ENCODE data around the gene MAML3.

MAML3 gene

GRCh38 chr4:140141210-140141835, 12.7 kb downstream of the MAML3 start:
- TF ChIP-seq TAF1 (IDR thresholded peaks at IDR 0.05; ENCODE audit: borderline replicate concordance, insufficient read depth, low read length) (no peak), FOXP2 (optimal IDR thresholded peaks at IDR 0.05; ENCODE audit: borderline replicate concordance, extremely low read depth, extremely low read length, insufficient read depth) (no peak), SIN3A (IDR thresholded peaks at IDR 0.05; ENCODE audit: borderline replicate concordance, insufficient read depth, low read length) (no peak), POLR2AphosphoS5 (IDR thresholded peaks at IDR 0.05; ENCODE audit: low read depth, low read length) (no peak)
- TF ChIP-seq, protein P1, sequence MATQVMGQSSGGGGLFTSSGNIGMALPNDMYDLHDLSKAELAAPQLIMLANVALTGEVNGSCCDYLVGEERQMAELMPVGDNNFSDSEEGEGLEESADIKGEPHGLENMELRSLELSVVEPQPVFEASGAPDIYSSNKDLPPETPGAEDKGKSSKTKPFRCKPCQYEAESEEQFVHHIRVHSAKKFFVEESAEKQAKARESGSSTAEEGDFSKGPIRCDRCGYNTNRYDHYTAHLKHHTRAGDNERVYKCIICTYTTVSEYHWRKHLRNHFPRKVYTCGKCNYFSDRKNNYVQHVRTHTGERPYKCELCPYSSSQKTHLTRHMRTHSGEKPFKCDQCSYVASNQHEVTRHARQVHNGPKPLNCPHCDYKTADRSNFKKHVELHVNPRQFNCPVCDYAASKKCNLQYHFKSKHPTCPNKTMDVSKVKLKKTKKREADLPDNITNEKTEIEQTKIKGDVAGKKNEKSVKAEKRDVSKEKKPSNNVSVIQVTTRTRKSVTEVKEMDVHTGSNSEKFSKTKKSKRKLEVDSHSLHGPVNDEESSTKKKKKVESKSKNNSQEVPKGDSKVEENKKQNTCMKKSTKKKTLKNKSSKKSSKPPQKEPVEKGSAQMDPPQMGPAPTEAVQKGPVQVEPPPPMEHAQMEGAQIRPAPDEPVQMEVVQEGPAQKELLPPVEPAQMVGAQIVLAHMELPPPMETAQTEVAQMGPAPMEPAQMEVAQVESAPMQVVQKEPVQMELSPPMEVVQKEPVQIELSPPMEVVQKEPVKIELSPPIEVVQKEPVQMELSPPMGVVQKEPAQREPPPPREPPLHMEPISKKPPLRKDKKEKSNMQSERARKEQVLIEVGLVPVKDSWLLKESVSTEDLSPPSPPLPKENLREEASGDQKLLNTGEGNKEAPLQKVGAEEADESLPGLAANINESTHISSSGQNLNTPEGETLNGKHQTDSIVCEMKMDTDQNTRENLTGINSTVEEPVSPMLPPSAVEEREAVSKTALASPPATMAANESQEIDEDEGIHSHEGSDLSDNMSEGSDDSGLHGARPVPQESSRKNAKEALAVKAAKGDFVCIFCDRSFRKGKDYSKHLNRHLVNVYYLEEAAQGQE (IDR thresholded peaks at IDR 0.05; ENCODE audit: insufficient read depth in 1 of 2, low read depth in 2 of 2, low read length in 2 of 2), result no peak

GRCh38 chr4:140140566-140140965, 13.4 kb downstream of the MAML3 start:
- TF ChIP-seq, protein P1 (IDR thresholded peaks at IDR 0.05; ENCODE audit: insufficient read depth in 1 of 2, low read depth in 2 of 2, low read length in 2 of 2), result no peak
- no peak for TF ChIP-seq POLR2AphosphoS5 (IDR thresholded peaks at IDR 0.05; ENCODE audit: low read depth, low read length)
- no peak for TF ChIP-seq SIN3A (IDR thresholded peaks at IDR 0.05; ENCODE audit: borderline replicate concordance, insufficient read depth, low read length)
- no peak for TF ChIP-seq TAF1 (IDR thresholded peaks at IDR 0.05; ENCODE audit: borderline replicate concordance, insufficient read depth, low read length)
- TF ChIP-seq FOXP2 (optimal IDR thresholded peaks at IDR 0.05; ENCODE audit: borderline replicate concordance, extremely low read depth, extremely low read length, insufficient read depth), result no peak

GRCh38 chr4:140138428-140138827, 15.6 kb downstream of the MAML3 start:
- TF ChIP-seq SIN3A (IDR thresholded peaks at IDR 0.05; ENCODE audit: borderline replicate concordance, insufficient read depth, low read length) (no peak), TAF1 (IDR thresholded peaks at IDR 0.05; ENCODE audit: borderline replicate concordance, insufficient read depth, low read length) (no peak), POLR2AphosphoS5 (IDR thresholded peaks at IDR 0.05; ENCODE audit: low read depth, low read length) (no peak), FOXP2 (optimal IDR thresholded peaks at IDR 0.05; ENCODE audit: borderline replicate concordance, extremely low read depth, extremely low read length, insufficient read depth) (no peak)
- TF ChIP-seq, protein P1 (IDR thresholded peaks at IDR 0.05; ENCODE audit: insufficient read depth in 1 of 2, low read depth in 2 of 2, low read length in 2 of 2), result no peak

DNA sequence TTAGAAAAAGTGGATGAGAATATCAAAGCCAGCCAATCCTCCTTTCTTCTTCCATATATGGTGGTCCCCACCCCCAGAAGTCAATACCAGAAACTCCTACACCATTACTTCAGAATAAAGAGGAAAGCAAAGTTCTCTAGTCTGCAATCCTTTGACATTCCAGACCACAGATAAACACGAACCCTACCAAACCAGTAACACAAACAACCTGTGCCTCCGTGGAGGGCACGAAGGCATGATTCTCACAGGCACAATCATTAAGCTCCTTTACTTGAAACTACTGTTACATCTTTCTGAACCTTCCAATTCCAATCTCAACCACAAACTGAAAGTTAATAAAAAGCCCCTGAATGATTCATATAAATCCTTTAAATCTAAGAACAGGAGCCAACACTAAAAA, 16.3 kb downstream of the MAML3 start:
- TF ChIP-seq POLR2AphosphoS5 (IDR thresholded peaks at IDR 0.05; ENCODE audit: low read depth, low read length) (no peak), FOXP2 (optimal IDR thresholded peaks at IDR 0.05; ENCODE audit: borderline replicate concordance, extremely low read depth, extremely low read length, insufficient read depth) (no peak), TAF1 (IDR thresholded peaks at IDR 0.05; ENCODE audit: borderline replicate concordance, insufficient read depth, low read length) (no peak), SIN3A (IDR thresholded peaks at IDR 0.05; ENCODE audit: borderline replicate concordance, insufficient read depth, low read length) (no peak)
- TF ChIP-seq, protein P1 (IDR thresholded peaks at IDR 0.05; ENCODE audit: insufficient read depth in 1 of 2, low read depth in 2 of 2, low read length in 2 of 2), result no peak
